Fibroblast of mammary gland (primary cell): ENCODE results near the gene RNF217.
"Not testable (repeated sequence)": the region's sequence is repeated elsewhere in the genome, so short reads cannot be mapped to it uniquely, and the experiment has no call there.

ENCODE experiments used
- DNase-seq: peaks from one replicate; pipeline ENCODE4 v3.0.0-alpha.2; 2010; ENCODE audit warnings: low read depth
- H3K4me3 ChIP-seq: 2 replicates; pipeline ENCODE4 v1.5.1; 2011; ENCODE audit warnings: low read depth, mild to moderate bottlenecking, low read length, moderate library complexity; ENCODE audit not compliant: control insufficient read depth
- CTCF ChIP-seq: conservative IDR thresholded peaks from 2 replicates; pipeline ENCODE4 v1.5.1; 2011; ENCODE audit warnings: low read depth, low read length, inconsistent platforms; ENCODE audit not compliant: control insufficient read depth, insufficient read depth

The RNF217 gene

GRCh38 chr6:125022391-125022989, 60.3 kb downstream of the RNF217 start:
- TF ChIP-seq CTCF: no peak
- DNase-seq: peak; percentile 35
- no peak overlapping the region for H3K4me3 ChIP-seq

- no peak for TF ChIP-seq CTCF
- no peak for DNase-seq
- H3K4me3 ChIP-seq: no peak overlapping the region
Measured at GRCh38 chr6:125025164-125025854, 63.1 kb downstream of the RNF217 start.

GRCh38 chr6:125027287-125027686, 65.0 kb downstream of the RNF217 start:
- no peak for TF ChIP-seq CTCF
- no peak for DNase-seq
- H3K4me3 ChIP-seq: no peak overlapping the region

GRCh38 chr6:125030969-125031368, 68.7 kb downstream of the RNF217 start:
- DNase-seq: no peak
- no peak for TF ChIP-seq CTCF
- no peak overlapping the region for H3K4me3 ChIP-seq

GRCh38 chr6:125031385-125031784, 69.1 kb downstream of the RNF217 start:
- TF ChIP-seq CTCF: no peak
- DNase-seq: no peak
- H3K4me3 ChIP-seq: no peak overlapping the region

- H3K4me3 ChIP-seq, DNase-seq: not testable (repeated sequence)
Measured at GRCh38 chr6:125034929-125035328, 72.7 kb downstream of the RNF217 start.

- not testable (repeated sequence) for DNase-seq, H3K4me3 ChIP-seq
Measured at GRCh38 chr6:125036486-125036885, 74.2 kb downstream of the RNF217 start.

- no peak for DNase-seq
- no peak overlapping the region for H3K4me3 ChIP-seq
- TF ChIP-seq CTCF: no peak
Measured at GRCh38 chr6:125037827-125038226, 75.6 kb downstream of the RNF217 start.
